HepG2 (cell line): ENCODE measurements around the gene NPEPL1. TPM values are rescaled to one million over a fixed set of nuclear protein-coding genes. Genes with fewer than 3 reads are reported as not detected.

Source experiments
- ATF1 ChIP-seq: IDR thresholded peaks from 2 replicates; pipeline ENCODE4 v1.6.1; 2016; ENCODE audit warnings: mild to moderate bottlenecking, control low read depth
- CCDC6 ChIP-seq: sonication (generic); formaldehyde crosslinking; IDR thresholded peaks from 2 replicates; pipeline ENCODE4 v1.8.1; 2022; ENCODE audit warnings: mild to moderate bottlenecking, missing genetic modification reagents, moderate library complexity
- DNMT3B ChIP-seq: conservative IDR thresholded peaks from 2 replicates; pipeline ENCODE4 v1.6.1; 2016; ENCODE audit warnings: missing biosample characterization, control low read depth
- EP300 ChIP-seq, 3 experiments: sonication (generic) in 1 of 3; formaldehyde crosslinking in 1 of 3; IDR thresholded peaks; 2 replicates each; pipeline versions ENCODE4 v1.5.1 to v1.6.1; 2011 to 2020; ENCODE audit warnings: low read depth in 2 of 3, low read length in 2 of 3, borderline replicate concordance in 1 of 3, improper control_type of control experiment in 1 of 3, mild to moderate bottlenecking in 1 of 3, missing genetic modification reagents in 1 of 3, moderate library complexity in 1 of 3
- GTF2F1 ChIP-seq: fragments of 150-350 bp; IDR thresholded peaks from 2 replicates; pipeline ENCODE4 v1.6.1; 2014; ENCODE audit warnings: low read length
- GTF3A ChIP-seq: sonication (generic); formaldehyde crosslinking; conservative IDR thresholded peaks from 2 replicates; pipeline ENCODE4 v1.4.0; 2020; ENCODE audit warnings: mild to moderate bottlenecking, missing genetic modification reagents
- HCFC1 ChIP-seq: fragments of 150-350 bp; IDR thresholded peaks from 2 replicates; pipeline ENCODE4 v1.6.1; 2014; ENCODE audit warnings: low read depth, low read length
- HHEX ChIP-seq: IDR thresholded peaks from 2 replicates; pipeline ENCODE4 v1.6.1; 2016; ENCODE audit warnings: control low read depth
- HOXA5 ChIP-seq: sonication (generic); formaldehyde crosslinking; IDR thresholded peaks from 2 replicates; pipeline ENCODE4 v1.4.0; 2020; ENCODE audit warnings: missing genetic modification reagents
- JUN ChIP-seq: sonication (generic); formaldehyde crosslinking; IDR thresholded peaks from 2 replicates; pipeline ENCODE4 v1.4.0; 2020; ENCODE audit warnings: mild to moderate bottlenecking, missing genetic modification reagents
- MEIS2 ChIP-seq: sonication (generic); formaldehyde crosslinking; IDR thresholded peaks from 2 replicates; pipeline ENCODE4 v1.9.0; 2021; ENCODE audit warnings: mild to moderate bottlenecking, missing genetic modification reagents
- NFE2 ChIP-seq: sonication (generic); formaldehyde crosslinking; IDR thresholded peaks from 2 replicates; pipeline ENCODE4 v1.4.0; 2020; ENCODE audit warnings: missing genetic modification reagents
- PBX3 ChIP-seq: sonication (generic); formaldehyde crosslinking; IDR thresholded peaks from 2 replicates; pipeline ENCODE4 v1.8.1; 2023; ENCODE audit warnings: missing genetic modification reagents, inconsistent platforms, borderline replicate concordance
- RNF2 ChIP-seq: fragments of 450-650 bp; conservative IDR thresholded peaks from 2 replicates; pipeline ENCODE4 v1.6.1; 2016; ENCODE audit warnings: low read depth
- SALL2 ChIP-seq: sonication (generic); formaldehyde crosslinking; IDR thresholded peaks from 2 replicates; pipeline ENCODE4 v1.8.1; 2023; ENCODE audit warnings: mild to moderate bottlenecking, missing genetic modification reagents, inconsistent platforms
- SMYD3 ChIP-seq: sonication (generic); formaldehyde crosslinking; IDR thresholded peaks from 2 replicates; pipeline ENCODE4 v1.8.1; 2023; ENCODE audit warnings: mild to moderate bottlenecking, missing genetic modification reagents
- STAT5B ChIP-seq: sonication (generic); formaldehyde crosslinking; IDR thresholded peaks from 2 replicates; pipeline ENCODE4 v1.4.0; 2020; ENCODE audit warnings: missing genetic modification reagents
- TBX3 ChIP-seq: fragments of 450-650 bp; IDR thresholded peaks from 2 replicates; pipeline ENCODE4 v1.6.1; 2017; ENCODE audit warnings: antibody characterized with exemption, mild to moderate bottlenecking, inconsistent platforms, borderline replicate concordance
- ZBTB7A ChIP-seq: sonication (generic); formaldehyde crosslinking; IDR thresholded peaks from 2 replicates; pipeline ENCODE4 v1.8.0; 2022; ENCODE audit warnings: mild to moderate bottlenecking, missing genetic modification reagents
- ZFP82 ChIP-seq: sonication (generic); formaldehyde crosslinking; IDR thresholded peaks from 2 replicates; pipeline ENCODE4 v1.5.1; 2020; ENCODE audit warnings: mild to moderate bottlenecking, missing genetic modification reagents, borderline replicate concordance
- ZFX ChIP-seq: sonication (generic); formaldehyde crosslinking; IDR thresholded peaks from 2 replicates; pipeline ENCODE4 v1.4.0; 2020; ENCODE audit warnings: mild to moderate bottlenecking, low read depth, missing genetic modification reagents, moderate library complexity
- ZNF12 ChIP-seq: sonication (generic); formaldehyde crosslinking; IDR thresholded peaks from 2 replicates; pipeline ENCODE4 v1.5.0; 2020; ENCODE audit warnings: missing genetic modification reagents
- ZNF234 ChIP-seq: sonication (generic); formaldehyde crosslinking; conservative IDR thresholded peaks from 2 replicates; pipeline ENCODE4 v1.5.1; 2020; ENCODE audit warnings: mild to moderate bottlenecking, missing genetic modification reagents
- ZNF280B ChIP-seq: sonication (generic); formaldehyde crosslinking; IDR thresholded peaks from 2 replicates; pipeline ENCODE4 v1.5.0; 2020; ENCODE audit warnings: missing genetic modification reagents, mild to moderate bottlenecking, borderline replicate concordance
- ZNF484 ChIP-seq: sonication (generic); formaldehyde crosslinking; IDR thresholded peaks from 2 replicates; pipeline ENCODE4 v1.5.1; 2020; ENCODE audit warnings: mild to moderate bottlenecking, low read depth, missing genetic modification reagents, borderline replicate concordance
- ZNF749 ChIP-seq: sonication (generic); formaldehyde crosslinking; IDR thresholded peaks from 2 replicates; pipeline ENCODE4 v1.8.0; 2022; ENCODE audit warnings: mild to moderate bottlenecking, missing genetic modification reagents, moderate library complexity, borderline replicate concordance
- ZNF777 ChIP-seq: sonication (generic); formaldehyde crosslinking; IDR thresholded peaks from 2 replicates; pipeline ENCODE4 v1.4.0; 2020; ENCODE audit warnings: missing genetic modification reagents
- polyA plus RNA-seq, 8 experiments: library from polyadenylated mRNA; depleted of rRNA in 3 of 8; stranded (reverse) in 7 of 8; unstranded in 1 of 8; fragments of >200 nt; fragmentation: Illumina TruSeq in 4 of 8; extraction: Trizol in 4 of 8; gene quantifications; 2 replicates each; pipeline versions ENCODE4 v1.2.1 to v1.2.3, GENCODE V29; 2011 to 2016; ENCODE audit warnings: low read depth in 4 of 8, missing spikeins in 1 of 8, mixed read lengths in 1 of 8; ENCODE audit not compliant: insufficient read depth in 1 of 8
- total RNA-seq, 5 experiments: library from RNA; depleted of rRNA; stranded (reverse); fragments of >200 nt; fragmentation: Illumina TruSeq; extraction: Trizol; gene quantifications; 2 replicates each; pipeline ENCODE4 v1.2.3, GENCODE V29; 2016; ENCODE audit warnings: low read depth in 1 of 5

Gene NPEPL1
- total and polyA plus RNA-seq, 2 of the 13 experiments (the other 11 are each of a cell fraction or from before 2014, with no cell fraction given) = 4.1 to 7.5 TPM

- TF ChIP-seq ZNF12 (CRISPR knock-in tag) = no peak
- TF ChIP-seq ZFP82 (CRISPR knock-in tag) = peak; percentile 59; the same call in 1 of the 2 replicates
- TF ChIP-seq JUN (CRISPR knock-in tag) = no peak
- no peak for TF ChIP-seq ZFX (CRISPR knock-in tag)
- TF ChIP-seq CCDC6 (CRISPR knock-in tag) = 0 out of 2 replicates have a peak, but pooled peaks have one; percentile 35
- no peak for TF ChIP-seq ZNF749 (CRISPR knock-in tag)
- TF ChIP-seq GTF2F1 = 0 out of 2 replicates have a peak, but pooled peaks have one; percentile 34
- TF ChIP-seq STAT5B (CRISPR knock-in tag) = peak; percentile 18; the same call in 1 of the 2 replicates
- TF ChIP-seq ZNF484 (CRISPR knock-in tag) = no peak
- TF ChIP-seq RNF2 = no peak
- TF ChIP-seq MEIS2 (CRISPR knock-in tag) = peak; percentile 14; the same call in 1 of the 2 replicates
- 0 out of 2 replicates have a peak, but pooled peaks have one; percentile 25 for TF ChIP-seq ZBTB7A (CRISPR knock-in tag)
- TF ChIP-seq GTF3A (CRISPR knock-in tag) = no peak
- no peak for TF ChIP-seq HHEX (CRISPR knock-in tag)
- TF ChIP-seq EP300 (IDR thresholded peaks at IDR 0.05; ENCODE audit: low read depth in 2 of 2, low read length in 2 of 2) = no peak
- no peak for TF ChIP-seq EP300 (CRISPR knock-in tag; IDR thresholded peaks at IDR 0.05; ENCODE audit: borderline replicate concordance)
- TF ChIP-seq ATF1 (CRISPR knock-in tag) = 0 out of 2 replicates have a peak, but pooled peaks have one; percentile 44
- no peak for TF ChIP-seq SMYD3
- TF ChIP-seq NFE2 (CRISPR knock-in tag) = no peak
- TF ChIP-seq PBX3 (CRISPR knock-in tag) = no peak
- TF ChIP-seq ZNF234 (CRISPR knock-in tag) = no peak
- TF ChIP-seq TBX3 = no peak
- 0 out of 2 replicates have a peak, but pooled peaks have one; percentile 10 for TF ChIP-seq HCFC1
- no peak for TF ChIP-seq ZNF280B (CRISPR knock-in tag)
- TF ChIP-seq SALL2 (CRISPR knock-in tag) = peak; percentile 38; the same call in 1 of the 2 replicates
- TF ChIP-seq HOXA5 = 0 out of 2 replicates have a peak, but pooled peaks have one; percentile 13
- no peak for TF ChIP-seq DNMT3B (CRISPR knock-in tag)
- TF ChIP-seq ZNF777 (CRISPR knock-in tag) = no peak
Observed at GRCh38 chr20:58651946-58652605, 40.5 kb upstream of the NPEPL1 start (continued).
